Measurements from ENCODE around the gene PAQR9. TPM values are rescaled to one million over a fixed set of nuclear protein-coding genes. Genes with fewer than 3 reads are reported as not detected.

PAQR9 gene
- total RNA-seq, 1 donor from 2014 or later, result 1.8 TPM

- Mint-ChIP-seq H3K27ac (ENCODE audit: unreplicated experiment) (no peak overlapping the region), H3K9me3 (no peaks in the 10 kb centered on the region), H3K4me3 (no peak overlapping the region), H3K36me3 (ENCODE audit: low read depth) (no peaks in the 10 kb centered on the region), H3K27me3 (ENCODE audit: low read depth) (no peaks in the 10 kb centered on the region), H3K4me1 (peaks cover 10% of the 10 kb centered on the region)
- TF ChIP-seq CTCF (conservative IDR thresholded peaks at IDR 0.05), result no peak
- no peak for DNase-seq (ENCODE audit: low read depth, low spot score)
Measured at GRCh38 chr3:142972092-142972753, 8.7 kb upstream of the PAQR9 start.

GRCh38 chr3:142971431-142971830 is 8.0 kb upstream of the PAQR9 start:
- Mint-ChIP-seq H3K9me3 (no peaks in the 10 kb centered on the region), H3K27me3 (ENCODE audit: low read depth) (no peaks in the 10 kb centered on the region), H3K27ac (ENCODE audit: unreplicated experiment) (no peak overlapping the region), H3K4me3 (no peak overlapping the region), H3K36me3 (ENCODE audit: low read depth) (no peaks in the 10 kb centered on the region), H3K4me1 (peaks cover 2% of the 10 kb centered on the region)
- TF ChIP-seq CTCF (conservative IDR thresholded peaks at IDR 0.05), result no peak
- DNase-seq (ENCODE audit: low read depth, low spot score), result no peak

- DNase-seq (ENCODE audit: low read depth, low spot score), result no peak
- Mint-ChIP-seq H3K27ac (ENCODE audit: unreplicated experiment) (no peak overlapping the region), H3K4me3 (no peak overlapping the region), H3K4me1 (peaks cover 7% of the 10 kb centered on the region), H3K36me3 (ENCODE audit: low read depth) (no peaks in the 10 kb centered on the region), H3K27me3 (ENCODE audit: low read depth) (peaks cover 15% of the 10 kb centered on the region), H3K9me3 (no peaks in the 10 kb centered on the region)
- no peak for TF ChIP-seq CTCF (conservative IDR thresholded peaks at IDR 0.05)
Measured at GRCh38 chr3:142968319-142969025, 5.0 kb upstream of the PAQR9 start.

GRCh38 chr3:142966808-142967207 is 3.3 kb upstream of the PAQR9 start:
- no peak for DNase-seq (ENCODE audit: low read depth, low spot score)

GRCh38 chr3:142965581-142965980 is 2.1 kb upstream of the PAQR9 start:
- TF ChIP-seq CTCF (conservative IDR thresholded peaks at IDR 0.05), result no peak
- peaks cover 12% of the 10 kb centered on the region for H3K4me1 Mint-ChIP-seq
- peaks cover 27% of the 10 kb centered on the region for H3K27me3 Mint-ChIP-seq (ENCODE audit: low read depth)
- no peak for DNase-seq (ENCODE audit: low read depth, low spot score)
- H3K4me3 Mint-ChIP-seq, result peak overlapping the region; percentile 74
- no peak overlapping the region for H3K27ac Mint-ChIP-seq (ENCODE audit: unreplicated experiment)
- H3K36me3 Mint-ChIP-seq (ENCODE audit: low read depth), result no peaks in the 10 kb centered on the region
- H3K9me3 Mint-ChIP-seq, result no peaks in the 10 kb centered on the region

More at GRCh38 chr3:142966808-142967207, 3.3 kb upstream of the PAQR9 start:
- H3K27ac Mint-ChIP-seq (ENCODE audit: unreplicated experiment), result no peak overlapping the region
- H3K27me3 Mint-ChIP-seq (ENCODE audit: low read depth), result peaks cover 24% of the 10 kb centered on the region
- H3K4me3 Mint-ChIP-seq, result no peak overlapping the region
- peaks cover 10% of the 10 kb centered on the region for H3K4me1 Mint-ChIP-seq
- no peak for TF ChIP-seq CTCF (conservative IDR thresholded peaks at IDR 0.05)
- H3K9me3 Mint-ChIP-seq, result no peaks in the 10 kb centered on the region
- no peaks in the 10 kb centered on the region for H3K36me3 Mint-ChIP-seq (ENCODE audit: low read depth)
